Stimulated activated CD4-positive, alpha-beta T cell treated with anti-CD3 and anti-CD28 coated beads, TNF-alpha, amount 100 ng/mL, for 1 hour (primary cell): ENCODE results near the gene SNHG17.
"Not testable (repeated sequence)": the region's sequence is repeated elsewhere in the genome, so short reads cannot be mapped to it uniquely, and the experiment has no call there.

Experiments used
- DNase-seq, 3 donors: peaks; one replicate each; pipeline ENCODE4 v3.0.0-alpha.2; 2020; ENCODE audit warnings: low read depth in 3 of 3, low spot score in 1 of 3

Gene SNHG17

GRCh38 chr20:38434770-38435554, at the start of gene SNHG17:
Gene SNHG17, minus strand, starts transcription at chr20:38435328.
- peak; percentile 72 to 89 (median 80) for DNase-seq

DNA sequence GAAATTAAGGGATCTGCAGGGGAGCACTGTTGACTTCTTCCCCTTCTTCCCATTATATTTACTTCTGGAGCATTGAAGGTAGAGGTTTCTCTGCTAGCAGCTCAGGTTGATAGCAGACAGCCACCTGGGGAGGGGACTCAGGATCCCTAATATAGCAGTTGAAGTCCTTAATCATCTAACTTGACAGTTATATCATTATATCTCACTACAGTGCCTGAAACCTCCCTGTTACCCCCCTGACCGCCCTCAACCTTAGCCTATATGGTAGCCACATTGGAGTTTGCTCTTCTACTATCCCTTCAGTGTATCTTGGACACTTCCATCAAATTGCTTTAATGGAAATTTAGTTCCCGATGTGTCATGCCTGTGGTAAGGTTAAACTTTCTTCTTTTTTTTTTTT, 44.5 kb upstream of the SNHG17 start:
- DNase-seq: no peak

DNA sequence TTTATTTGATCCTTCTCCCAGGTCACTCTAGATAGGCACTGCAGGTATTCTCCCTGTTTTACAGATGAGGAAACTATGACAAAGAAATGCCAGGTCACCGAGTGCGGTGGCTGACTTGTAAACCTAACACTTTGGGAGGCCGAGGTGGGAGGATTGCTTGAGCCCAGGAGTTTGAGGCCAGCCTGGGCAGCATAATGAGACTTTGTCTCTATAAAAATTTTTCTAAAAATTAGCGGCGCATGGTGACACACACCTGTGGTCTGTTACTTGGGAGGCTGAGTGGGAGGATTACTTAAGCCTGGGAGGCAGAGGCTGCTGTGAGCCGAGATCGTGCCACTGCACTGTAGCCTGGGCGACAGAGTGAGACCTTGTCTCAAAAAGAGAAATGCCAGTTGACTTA, 42.6 kb upstream of the SNHG17 start:
- no peak for DNase-seq

DNA sequence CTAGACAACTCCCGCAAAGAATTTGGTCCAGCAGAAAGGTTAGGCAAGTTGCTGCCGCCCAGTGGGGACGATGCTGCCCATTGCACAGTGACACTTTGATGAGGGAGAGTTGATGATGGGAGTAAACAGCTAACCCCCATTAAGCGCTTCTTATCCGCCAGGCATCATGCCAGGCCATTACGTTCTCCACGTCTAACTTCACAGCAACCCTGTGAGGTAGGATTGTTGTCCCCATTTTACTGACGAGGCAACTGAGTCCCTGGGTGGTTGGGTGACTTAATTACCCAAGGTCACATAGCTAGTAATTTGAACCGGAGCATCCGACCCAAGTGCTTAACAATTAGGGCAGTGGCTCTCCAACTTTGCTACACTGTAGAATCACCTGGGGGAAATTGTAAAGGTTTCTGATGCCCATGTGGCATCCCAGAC, 38.3 kb upstream of the SNHG17 start:
- no peak for DNase-seq

- peak; percentile 95 to 97 (median 97) for DNase-seq
These were observed 37.6 kb upstream of the SNHG17 start, which contains the start of gene RALGAPB for GRCh38 chr20:38472513-38473366. Gene RALGAPB, plus strand, starts transcription at chr20:38472843. Its CDS starts 15,590 bp downstream, at chr20:38488433.

DNA sequence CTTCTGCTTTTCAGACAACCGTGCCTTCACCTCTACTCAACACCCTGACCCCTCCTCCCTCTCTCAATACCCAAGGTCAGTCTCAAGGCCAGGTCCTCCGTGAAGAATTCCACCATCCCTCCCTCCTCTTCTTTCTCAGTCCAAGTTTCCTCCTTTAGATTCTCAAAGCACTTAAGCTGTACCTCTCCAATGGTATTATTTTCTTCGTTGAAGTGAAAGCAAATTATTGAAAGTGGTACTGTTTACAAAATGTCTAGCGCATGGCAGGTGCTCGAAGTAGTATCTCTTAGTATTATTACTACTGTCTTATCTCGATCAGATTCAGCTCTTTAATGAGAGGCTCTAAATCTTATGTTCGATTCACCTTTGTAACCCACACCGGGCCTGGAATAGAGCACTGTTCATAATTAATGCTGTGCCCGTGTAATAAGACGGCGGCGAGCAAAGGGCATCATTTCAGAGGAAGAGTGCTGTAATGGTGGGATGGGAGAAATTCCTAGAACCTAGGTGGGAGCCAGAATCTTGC, 36.9 kb upstream of the SNHG17 start:
- no peak for DNase-seq

DNA sequence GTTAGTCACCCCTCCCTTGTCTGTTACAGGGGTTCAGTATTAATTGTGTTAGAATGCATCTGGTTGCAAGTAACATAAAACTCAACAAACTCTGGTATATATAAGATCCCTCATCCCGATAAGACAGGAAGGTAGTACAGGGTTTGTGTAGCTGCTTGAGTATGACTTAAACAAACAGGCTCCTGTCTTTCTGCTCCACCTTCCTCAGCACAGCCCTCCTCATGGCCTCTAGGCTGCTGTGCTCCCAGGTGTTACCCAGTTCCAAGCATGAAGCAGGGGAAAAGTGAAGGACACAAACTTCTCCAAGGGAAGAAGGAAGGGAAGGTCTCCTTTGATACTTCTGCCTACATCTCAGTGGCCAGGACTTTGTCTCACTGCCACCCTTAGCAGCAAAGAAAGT, 36.1 kb upstream of the SNHG17 start:
- no peak for DNase-seq

DNA sequence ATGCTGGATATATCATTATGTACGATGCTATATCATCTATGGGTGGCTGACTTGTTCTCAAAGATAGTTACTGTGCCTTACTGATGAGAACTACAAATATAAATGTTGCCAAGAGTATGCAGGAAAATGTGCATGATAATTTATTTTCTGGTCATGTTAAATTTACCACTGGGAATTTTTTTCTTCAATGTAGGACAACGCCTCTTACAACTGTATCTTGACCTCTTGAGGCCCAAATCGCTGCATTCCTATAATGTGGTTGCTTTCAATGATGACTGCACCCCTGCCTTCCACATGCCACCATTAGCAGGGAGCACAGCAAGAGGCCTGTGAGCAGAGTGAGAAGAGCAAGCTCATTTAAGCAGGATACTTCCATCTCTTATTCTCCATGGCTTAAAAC, 31.9 kb upstream of the SNHG17 start:
- DNase-seq: no peak

DNA sequence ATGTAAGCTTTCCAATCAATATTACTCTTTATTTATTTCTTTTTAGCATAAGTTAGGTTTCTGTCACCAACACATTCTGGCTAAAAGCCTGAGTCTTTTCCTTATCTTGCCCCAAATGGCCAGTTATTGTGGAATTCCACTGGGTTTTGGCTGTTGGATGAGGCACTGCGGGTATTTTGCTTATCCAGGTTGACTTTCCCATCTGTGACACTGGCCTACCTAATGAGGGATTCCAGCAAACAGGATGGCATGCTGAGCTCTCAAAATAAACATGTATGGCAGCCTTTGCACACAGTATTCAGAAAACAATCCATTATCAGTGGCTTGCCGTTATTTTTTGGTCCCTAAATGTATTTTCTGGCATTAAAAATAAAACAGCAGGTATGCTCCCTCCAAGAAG, 31.0 kb upstream of the SNHG17 start:
- DNase-seq: no peak

GRCh38 chr20:38461569-38461968, 26.4 kb upstream of the SNHG17 start:
- not testable (repeated sequence) for DNase-seq

- DNase-seq: not testable (repeated sequence)
These were observed 26.0 kb upstream of the SNHG17 start for GRCh38 chr20:38461167-38461566.

- DNase-seq: not testable (repeated sequence)
These were observed 25.5 kb upstream of the SNHG17 start for GRCh38 chr20:38460631-38461030.

GRCh38 chr20:38460040-38460623, 25.0 kb upstream of the SNHG17 start:
- DNase-seq: no peak

GRCh38 chr20:38458314-38458713, 23.2 kb upstream of the SNHG17 start:
- DNase-seq: no peak

DNA sequence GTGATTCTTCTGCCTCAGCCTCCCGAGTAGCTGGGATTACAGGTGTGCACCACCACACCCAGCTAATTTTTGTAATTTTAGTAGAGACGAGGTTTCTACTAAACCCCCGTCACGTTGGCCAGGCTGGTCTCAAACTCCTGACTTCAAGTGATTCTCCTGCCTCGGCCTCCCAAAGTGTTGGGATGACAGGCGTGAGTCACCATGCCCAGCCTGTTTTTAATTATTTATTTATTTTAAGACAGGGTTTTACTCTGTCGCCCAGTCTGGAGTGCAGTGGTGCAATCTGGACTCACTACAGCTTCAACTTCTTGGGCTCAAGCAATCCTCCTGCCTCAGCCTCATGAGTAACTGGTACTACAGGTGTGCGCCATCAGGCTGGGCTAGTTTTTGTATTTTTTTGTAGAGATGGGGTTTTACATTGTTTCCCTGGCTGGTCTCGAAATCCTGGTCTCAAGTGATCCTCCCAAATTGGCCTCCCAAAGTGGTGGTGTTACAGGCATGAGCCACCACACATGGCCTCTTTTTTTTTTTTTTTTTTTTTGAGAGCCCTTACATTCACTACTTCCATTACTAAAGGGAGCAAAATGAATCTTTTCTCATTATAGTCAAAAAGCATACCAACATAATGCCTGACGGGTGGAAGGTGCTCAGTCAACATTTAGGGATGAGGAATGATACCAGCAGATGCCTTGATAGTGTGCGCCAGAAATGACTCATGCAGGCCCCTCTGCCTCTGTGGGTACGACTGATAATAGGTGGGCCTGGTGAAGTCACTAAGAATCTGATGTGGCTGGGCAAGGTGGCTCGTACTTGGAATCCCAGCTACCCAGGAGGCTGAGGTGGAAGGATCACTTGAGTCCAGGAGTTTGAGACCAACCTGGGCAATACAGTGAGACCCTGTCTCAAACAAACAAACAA, 19.7 kb upstream of the SNHG17 start:
- no peak for DNase-seq

DNA sequence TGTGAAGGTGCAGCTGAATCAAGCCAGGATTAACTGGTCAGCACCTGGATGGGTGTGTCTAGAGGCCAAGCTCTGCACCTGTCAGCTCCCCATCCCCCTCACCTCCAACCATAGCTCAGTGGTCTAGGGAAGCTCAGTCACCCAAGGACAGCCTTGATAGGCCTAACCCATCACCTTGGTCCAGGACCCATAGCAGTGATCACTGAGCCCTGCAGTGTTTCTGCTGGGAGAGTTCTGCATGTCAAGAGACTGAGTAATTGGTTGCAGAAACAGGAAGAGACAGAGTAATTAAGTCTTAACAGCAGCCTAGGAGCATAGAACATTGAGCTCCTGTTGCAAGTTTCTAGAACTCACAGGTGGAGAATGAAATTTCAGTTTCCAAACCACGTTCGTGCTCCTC, 18.8 kb upstream of the SNHG17 start:
- no peak for DNase-seq

GRCh38 chr20:38452880-38453624, 17.9 kb upstream of the SNHG17 start:
- DNase-seq: no peak

- DNase-seq: no peak
These were observed 15.4 kb upstream of the SNHG17 start for GRCh38 chr20:38450412-38450975.

DNA sequence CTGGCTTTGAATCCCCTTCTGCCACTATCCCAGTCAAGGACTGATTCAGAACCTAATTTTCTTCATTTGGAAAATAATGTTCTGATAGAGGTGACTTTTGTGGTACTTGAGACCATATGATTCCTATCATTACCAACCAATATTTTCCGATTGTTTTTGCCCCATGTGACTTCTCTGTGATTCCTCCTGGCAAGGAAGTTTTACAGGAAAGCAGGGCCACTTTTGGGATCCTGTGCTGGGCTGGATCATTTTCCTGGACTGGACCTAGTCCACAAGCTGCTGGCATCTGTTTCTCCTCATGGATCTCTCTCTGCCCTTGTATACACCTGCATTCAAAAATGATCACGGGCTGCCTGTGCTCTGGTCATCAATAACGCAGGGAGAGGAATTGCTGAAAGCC, 13.9 kb upstream of the SNHG17 start:
- no peak for DNase-seq
